ENCODE measurements around the gene CHEK1. TPM values are rescaled to one million over a fixed set of nuclear protein-coding genes. Genes with fewer than 3 reads are reported as not detected.

CHEK1 gene
- total RNA-seq, 3 donors from 2014 or later = 93.4 to 134 (median 108) TPM

GRCh38 chr11:125662689-125663088, 37.7 kb downstream of the CHEK1 start:
- Mint-ChIP-seq H3K4me3 (no peak overlapping the region), H3K9me3 (peaks cover 9% of the 10 kb centered on the region), H3K36me3 (ENCODE audit: insufficient read depth) (peaks cover 9% of the 10 kb centered on the region), H3K27me3 (ENCODE audit: low read depth) (no peaks in the 10 kb centered on the region), H3K4me1 (ENCODE audit: low read depth) (no peaks in the 10 kb centered on the region)
- ATAC-seq (peak in 1 of 2 donors; percentile 48), DNase-seq (no peak)

- Mint-ChIP-seq H3K27me3 (ENCODE audit: low read depth) (no peaks in the 10 kb centered on the region), H3K4me1 (ENCODE audit: low read depth) (no peaks in the 10 kb centered on the region), H3K9me3 (peaks cover 9% of the 10 kb centered on the region), H3K4me3 (no peak overlapping the region), H3K36me3 (ENCODE audit: insufficient read depth) (peaks cover 12% of the 10 kb centered on the region)
- DNase-seq (no peak), ATAC-seq (peak in 1 of 2 donors; percentile 23)
Measured at GRCh38 chr11:125663910-125664309, 38.9 kb downstream of the CHEK1 start.

GRCh38 chr11:125667151-125667550, 42.2 kb downstream of the CHEK1 start:
- Mint-ChIP-seq H3K27me3 (ENCODE audit: low read depth) (no peaks in the 10 kb centered on the region), H3K9me3 (peaks cover 9% of the 10 kb centered on the region), H3K4me1 (ENCODE audit: low read depth) (no peaks in the 10 kb centered on the region), H3K4me3 (no peak overlapping the region), H3K36me3 (ENCODE audit: insufficient read depth) (peaks cover 18% of the 10 kb centered on the region)
- DNase-seq (no peak), ATAC-seq (no peak)

- peaks cover 17% of the 10 kb centered on the region for H3K36me3 Mint-ChIP-seq (ENCODE audit: insufficient read depth)
- H3K27me3 Mint-ChIP-seq (ENCODE audit: low read depth) = no peaks in the 10 kb centered on the region
- ATAC-seq (no peak), DNase-seq (no peak)
- H3K9me3 Mint-ChIP-seq = peaks cover 7% of the 10 kb centered on the region
- H3K4me1 Mint-ChIP-seq (ENCODE audit: low read depth) = no peaks in the 10 kb centered on the region
- H3K4me3 Mint-ChIP-seq = no peak overlapping the region
Measured at GRCh38 chr11:125670172-125670571, 45.2 kb downstream of the CHEK1 start.

- DNase-seq = no peak
- Mint-ChIP-seq H3K9me3 (peaks cover 4% of the 10 kb centered on the region), H3K27me3 (ENCODE audit: low read depth) (no peaks in the 10 kb centered on the region), H3K4me3 (no peak overlapping the region), H3K36me3 (ENCODE audit: insufficient read depth) (peaks cover 15% of the 10 kb centered on the region), H3K4me1 (ENCODE audit: low read depth) (no peaks in the 10 kb centered on the region)
- no peak for ATAC-seq
Measured at GRCh38 chr11:125671561-125671960, 46.6 kb downstream of the CHEK1 start.

GRCh38 chr11:125674210-125674609, 49.2 kb downstream of the CHEK1 start:
- no peak overlapping the region for H3K4me3 Mint-ChIP-seq
- H3K36me3 Mint-ChIP-seq (ENCODE audit: insufficient read depth) = peaks cover 6% of the 10 kb centered on the region
- DNase-seq (no peak), ATAC-seq (no peak)
- no peaks in the 10 kb centered on the region for H3K27me3 Mint-ChIP-seq (ENCODE audit: low read depth)
- H3K9me3 Mint-ChIP-seq = no peaks in the 10 kb centered on the region
- H3K4me1 Mint-ChIP-seq (ENCODE audit: low read depth) = no peaks in the 10 kb centered on the region

GRCh38 chr11:125675196-125675595, 50.2 kb downstream of the CHEK1 start:
- DNase-seq (no peak), ATAC-seq (no peak)
- no peaks in the 10 kb centered on the region for H3K27me3 Mint-ChIP-seq (ENCODE audit: low read depth)
- peaks cover 3% of the 10 kb centered on the region for H3K36me3 Mint-ChIP-seq (ENCODE audit: insufficient read depth)
- no peaks in the 10 kb centered on the region for H3K4me1 Mint-ChIP-seq (ENCODE audit: low read depth)
- no peaks in the 10 kb centered on the region for H3K9me3 Mint-ChIP-seq
- no peak overlapping the region for H3K4me3 Mint-ChIP-seq

- ATAC-seq (no peak), DNase-seq (no peak)
- no peaks in the 10 kb centered on the region for H3K36me3 Mint-ChIP-seq (ENCODE audit: insufficient read depth)
- H3K4me1 Mint-ChIP-seq (ENCODE audit: low read depth) = no peaks in the 10 kb centered on the region
- H3K9me3 Mint-ChIP-seq = no peaks in the 10 kb centered on the region
- H3K27me3 Mint-ChIP-seq (ENCODE audit: low read depth) = no peaks in the 10 kb centered on the region
- no peak overlapping the region for H3K4me3 Mint-ChIP-seq
Measured at GRCh38 chr11:125679397-125679796, 54.4 kb downstream of the CHEK1 start.

- H3K9me3 Mint-ChIP-seq = no peaks in the 10 kb centered on the region
- no peak for ATAC-seq
Measured at GRCh38 chr11:125679837-125680236, 54.9 kb downstream of the CHEK1 start.

GRCh38 chr11:125680747-125681146, 55.8 kb downstream of the CHEK1 start, which contains the start of gene ACRV1:
TSS of gene ACRV1 (minus strand) at chr11:125680847. CDS start at chr11:125680780, 67 bp downstream.
- Mint-ChIP-seq H3K4me1 (ENCODE audit: low read depth) (no peaks in the 10 kb centered on the region), H3K4me3 (no peak within 1 kb of the TSS), H3K27me3 (ENCODE audit: low read depth) (no peaks in the 10 kb centered on the region), H3K9me3 (no peaks in the 10 kb centered on the region), H3K36me3 (ENCODE audit: insufficient read depth) (no peaks in the 10 kb centered on the region)
- DNase-seq = no peak
- no peak for ATAC-seq

More at GRCh38 chr11:125679837-125680236, 54.9 kb downstream of the CHEK1 start:
- H3K36me3 Mint-ChIP-seq (ENCODE audit: insufficient read depth) = no peaks in the 10 kb centered on the region
- DNase-seq = no peak
- no peak overlapping the region for H3K4me3 Mint-ChIP-seq
- no peaks in the 10 kb centered on the region for H3K27me3 Mint-ChIP-seq (ENCODE audit: low read depth)
- H3K4me1 Mint-ChIP-seq (ENCODE audit: low read depth) = no peaks in the 10 kb centered on the region

GRCh38 chr11:125685228-125685627, 60.3 kb downstream of the CHEK1 start:
- no peak for ATAC-seq
- DNase-seq = no peak
- no peaks in the 10 kb centered on the region for H3K4me1 Mint-ChIP-seq (ENCODE audit: low read depth)
- H3K27me3 Mint-ChIP-seq (ENCODE audit: low read depth) = no peaks in the 10 kb centered on the region
- no peaks in the 10 kb centered on the region for H3K9me3 Mint-ChIP-seq
- no peaks in the 10 kb centered on the region for H3K36me3 Mint-ChIP-seq (ENCODE audit: insufficient read depth)
- H3K4me3 Mint-ChIP-seq = no peak overlapping the region

- H3K36me3 Mint-ChIP-seq (ENCODE audit: insufficient read depth) = no peaks in the 10 kb centered on the region
- no peaks in the 10 kb centered on the region for H3K27me3 Mint-ChIP-seq (ENCODE audit: low read depth)
- no peak for ATAC-seq
- H3K4me1 Mint-ChIP-seq (ENCODE audit: low read depth) = no peaks in the 10 kb centered on the region
- H3K9me3 Mint-ChIP-seq = no peaks in the 10 kb centered on the region
- no peak overlapping the region for H3K4me3 Mint-ChIP-seq
- no peak for DNase-seq
Measured at GRCh38 chr11:125688066-125688465, 63.1 kb downstream of the CHEK1 start.

GRCh38 chr11:125688632-125689031, 63.7 kb downstream of the CHEK1 start:
- DNase-seq = no peak
- no peaks in the 10 kb centered on the region for H3K4me1 Mint-ChIP-seq (ENCODE audit: low read depth)
- H3K36me3 Mint-ChIP-seq (ENCODE audit: insufficient read depth) = no peaks in the 10 kb centered on the region
- no peaks in the 10 kb centered on the region for H3K9me3 Mint-ChIP-seq
- no peaks in the 10 kb centered on the region for H3K27me3 Mint-ChIP-seq (ENCODE audit: low read depth)
- no peak for ATAC-seq
- H3K4me3 Mint-ChIP-seq = no peak overlapping the region

GRCh38 chr11:125689274-125689859, 64.4 kb downstream of the CHEK1 start:
- no peaks in the 10 kb centered on the region for H3K36me3 Mint-ChIP-seq (ENCODE audit: insufficient read depth)
- no peak for DNase-seq
- no peaks in the 10 kb centered on the region for H3K9me3 Mint-ChIP-seq
- no peak overlapping the region for H3K4me3 Mint-ChIP-seq
- H3K27me3 Mint-ChIP-seq (ENCODE audit: low read depth) = no peaks in the 10 kb centered on the region
- no peak for ATAC-seq
- no peaks in the 10 kb centered on the region for H3K4me1 Mint-ChIP-seq (ENCODE audit: low read depth)

GRCh38 chr11:125690006-125690405, 65.0 kb downstream of the CHEK1 start:
- Mint-ChIP-seq H3K4me1 (ENCODE audit: low read depth) (no peaks in the 10 kb centered on the region), H3K4me3 (no peak overlapping the region)
- ATAC-seq = no peak

More at GRCh38 chr11:125690006-125690405, 65.0 kb downstream of the CHEK1 start:
- Mint-ChIP-seq H3K9me3 (no peaks in the 10 kb centered on the region), H3K36me3 (ENCODE audit: insufficient read depth) (no peaks in the 10 kb centered on the region), H3K27me3 (ENCODE audit: low read depth) (no peaks in the 10 kb centered on the region)
- DNase-seq = no peak

Data from activated T-cell treated with anti-CD3 and anti-CD28 coated beads, Interleukin-2, amount 50 U/mL, for 4 hours (primary cell).